HEK293 (cell line): ENCODE data around the gene RNF151.

Source experiments
- BCL11A ChIP-seq: fragments of 450-650 bp; formaldehyde crosslinking; IDR thresholded peaks from 2 replicates; pipeline ENCODE4 v1.5.1; 2016; ENCODE audit warnings: low read depth, missing biosample characterization, missing genetic modification characterization
- GLIS2 ChIP-seq: fragments of 450-650 bp; formaldehyde crosslinking; IDR thresholded peaks from 2 replicates; pipeline ENCODE4 v1.5.1; 2016; ENCODE audit warnings: missing biosample characterization, missing genetic modification characterization
- KLF10 ChIP-seq: fragments of 450-650 bp; IDR thresholded peaks from 2 replicates; pipeline ENCODE4 v1.5.1; 2018; ENCODE audit warnings: missing biosample characterization, mild to moderate bottlenecking, missing genetic modification characterization
- MZF1 ChIP-seq: fragments of 450-650 bp; formaldehyde crosslinking; IDR thresholded peaks from 2 replicates; pipeline ENCODE4 v1.5.1; 2017; ENCODE audit warnings: missing biosample characterization, missing genetic modification characterization, borderline replicate concordance
- OSR2 ChIP-seq: fragments of 450-650 bp; formaldehyde crosslinking; IDR thresholded peaks from 2 replicates; pipeline ENCODE4 v1.5.1; 2016; ENCODE audit warnings: missing biosample characterization, missing genetic modification characterization
- SCRT2 ChIP-seq: fragments of 450-650 bp; formaldehyde crosslinking; IDR thresholded peaks from 2 replicates; pipeline ENCODE4 v1.5.1; 2016; ENCODE audit warnings: missing biosample characterization, missing genetic modification characterization
- SP3 ChIP-seq: fragments of 450-650 bp; formaldehyde crosslinking; IDR thresholded peaks from 2 replicates; pipeline ENCODE4 v1.5.1; 2016; ENCODE audit warnings: missing biosample characterization, missing genetic modification characterization
- ZEB2 ChIP-seq: fragments of 450-650 bp; formaldehyde crosslinking; IDR thresholded peaks from 2 replicates; pipeline ENCODE4 v1.5.1; 2016; ENCODE audit warnings: missing biosample characterization, missing genetic modification characterization
- ZNF211 ChIP-seq: fragments of 450-650 bp; formaldehyde crosslinking; IDR thresholded peaks from 2 replicates; pipeline ENCODE4 v1.5.1; 2016; ENCODE audit warnings: low read depth, missing biosample characterization, missing genetic modification characterization
- ZNF302 ChIP-seq: fragments of 450-650 bp; formaldehyde crosslinking; IDR thresholded peaks from 2 replicates; pipeline ENCODE4 v1.5.1; 2016; ENCODE audit warnings: missing biosample characterization, missing genetic modification characterization, low read depth
- ZNF341 ChIP-seq: fragments of 450-650 bp; formaldehyde crosslinking; IDR thresholded peaks from 2 replicates; pipeline ENCODE4; 2016; ENCODE audit warnings: low read depth, missing biosample characterization, missing genetic modification characterization
- ZNF354C ChIP-seq: fragments of 450-650 bp; formaldehyde crosslinking; IDR thresholded peaks from 2 replicates; pipeline ENCODE4 v1.5.1; 2016; ENCODE audit warnings: missing biosample characterization, missing genetic modification characterization, low read depth, borderline replicate concordance
- ZNF391 ChIP-seq: fragments of 450-650 bp; formaldehyde crosslinking; IDR thresholded peaks from 2 replicates; pipeline ENCODE4 v1.5.1; 2016; ENCODE audit warnings: low read depth, missing biosample characterization, missing genetic modification characterization, borderline replicate concordance
- ZNF404 ChIP-seq: fragments of 450-650 bp; formaldehyde crosslinking; IDR thresholded peaks from 2 replicates; pipeline ENCODE4 v1.5.1; 2017; ENCODE audit warnings: missing biosample characterization, missing genetic modification characterization
- ZNF610 ChIP-seq: fragments of 450-650 bp; formaldehyde crosslinking; IDR thresholded peaks from 2 replicates; pipeline ENCODE4 v1.5.1; 2016; ENCODE audit warnings: missing biosample characterization, missing genetic modification characterization, borderline replicate concordance
- ZNF621 ChIP-seq: fragments of 450-650 bp; formaldehyde crosslinking; IDR thresholded peaks from 2 replicates; pipeline ENCODE4 v1.5.1; 2017; ENCODE audit warnings: missing biosample characterization, missing genetic modification characterization
- ZNF658 ChIP-seq: fragments of 450-650 bp; formaldehyde crosslinking; IDR thresholded peaks from 2 replicates; pipeline ENCODE4; 2016; ENCODE audit warnings: missing biosample characterization, missing genetic modification characterization
- ZNF76 ChIP-seq: fragments of 450-650 bp; formaldehyde crosslinking; IDR thresholded peaks from 2 replicates; pipeline ENCODE4; 2016; ENCODE audit warnings: low read depth, missing biosample characterization, missing genetic modification characterization, borderline replicate concordance
- ZNF768 ChIP-seq: fragments of 450-650 bp; formaldehyde crosslinking; IDR thresholded peaks from 2 replicates; pipeline ENCODE4 v1.5.1; 2018; ENCODE audit warnings: missing biosample characterization, mild to moderate bottlenecking, missing genetic modification characterization
- ZNF792 ChIP-seq: fragments of 450-650 bp; formaldehyde crosslinking; IDR thresholded peaks from 2 replicates; pipeline ENCODE4 v1.5.1; 2016; ENCODE audit warnings: missing biosample characterization, missing genetic modification characterization
- ZSCAN4 ChIP-seq: fragments of 450-650 bp; formaldehyde crosslinking; IDR thresholded peaks from 2 replicates; pipeline ENCODE4 v1.5.1; 2017; ENCODE audit warnings: missing biosample characterization, missing genetic modification characterization
- TF ChIP-seq, protein P1 (sequence below): fragments of 450-650 bp; formaldehyde crosslinking; IDR thresholded peaks from 2 replicates; pipeline ENCODE4 v1.5.1; 2016; ENCODE audit warnings: missing biosample characterization, missing genetic modification characterization
- TF ChIP-seq, protein P2 (sequence below): IDR thresholded peaks from 2 replicates; pipeline ENCODE4 v1.6.1; 2011; ENCODE audit warnings: mild to moderate bottlenecking, low read depth, low read length, borderline replicate concordance
- TF ChIP-seq, protein P3 (sequence below): fragments of 450-650 bp; formaldehyde crosslinking; IDR thresholded peaks from 2 replicates; pipeline ENCODE4 v1.5.1; 2017; ENCODE audit warnings: missing biosample characterization, missing genetic modification characterization
- TF ChIP-seq, protein P4 (sequence below): fragments of 450-650 bp; formaldehyde crosslinking; IDR thresholded peaks from 2 replicates; pipeline ENCODE4 v1.5.1; 2016; ENCODE audit warnings: missing biosample characterization, missing genetic modification characterization
- TF ChIP-seq, protein P5 (sequence below): fragments of 450-650 bp; formaldehyde crosslinking; IDR thresholded peaks from 2 replicates; pipeline ENCODE4 v1.5.1; 2017; ENCODE audit warnings: missing biosample characterization, missing genetic modification characterization

RNF151 gene

GRCh38 chr16:1960665-1961630, 5.7 kb upstream of the RNF151 start (continued):
- TF ChIP-seq ZSCAN4 (tag by site-specific recombination), result no peak
- no peak for TF ChIP-seq ZNF211
- peak; percentile 91 for TF ChIP-seq ZNF76 (tag by site-specific recombination)
- no peak for TF ChIP-seq ZNF792 (tag by site-specific recombination)
- TF ChIP-seq SCRT2 (tag by site-specific recombination), result no peak; the same call in 1 of the 2 replicates
- no peak for TF ChIP-seq ZNF354C (tag by site-specific recombination)
- no peak for TF ChIP-seq SP3 (tag by site-specific recombination)
- TF ChIP-seq ZNF391, result peak; percentile 76; the same call in 1 of the 2 replicates
- TF ChIP-seq, protein P1, sequence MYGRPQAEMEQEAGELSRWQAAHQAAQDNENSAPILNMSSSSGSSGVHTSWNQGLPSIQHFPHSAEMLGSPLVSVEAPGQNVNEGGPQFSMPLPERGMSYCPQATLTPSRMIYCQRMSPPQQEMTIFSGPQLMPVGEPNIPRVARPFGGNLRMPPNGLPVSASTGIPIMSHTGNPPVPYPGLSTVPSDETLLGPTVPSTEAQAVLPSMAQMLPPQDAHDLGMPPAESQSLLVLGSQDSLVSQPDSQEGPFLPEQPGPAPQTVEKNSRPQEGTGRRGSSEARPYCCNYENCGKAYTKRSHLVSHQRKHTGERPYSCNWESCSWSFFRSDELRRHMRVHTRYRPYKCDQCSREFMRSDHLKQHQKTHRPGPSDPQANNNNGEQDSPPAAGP, result peak; percentile 17
- TF ChIP-seq, protein P2, sequence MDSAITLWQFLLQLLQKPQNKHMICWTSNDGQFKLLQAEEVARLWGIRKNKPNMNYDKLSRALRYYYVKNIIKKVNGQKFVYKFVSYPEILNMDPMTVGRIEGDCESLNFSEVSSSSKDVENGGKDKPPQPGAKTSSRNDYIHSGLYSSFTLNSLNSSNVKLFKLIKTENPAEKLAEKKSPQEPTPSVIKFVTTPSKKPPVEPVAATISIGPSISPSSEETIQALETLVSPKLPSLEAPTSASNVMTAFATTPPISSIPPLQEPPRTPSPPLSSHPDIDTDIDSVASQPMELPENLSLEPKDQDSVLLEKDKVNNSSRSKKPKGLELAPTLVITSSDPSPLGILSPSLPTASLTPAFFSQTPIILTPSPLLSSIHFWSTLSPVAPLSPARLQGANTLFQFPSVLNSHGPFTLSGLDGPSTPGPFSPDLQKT, result no peak
- TF ChIP-seq, protein P3, sequence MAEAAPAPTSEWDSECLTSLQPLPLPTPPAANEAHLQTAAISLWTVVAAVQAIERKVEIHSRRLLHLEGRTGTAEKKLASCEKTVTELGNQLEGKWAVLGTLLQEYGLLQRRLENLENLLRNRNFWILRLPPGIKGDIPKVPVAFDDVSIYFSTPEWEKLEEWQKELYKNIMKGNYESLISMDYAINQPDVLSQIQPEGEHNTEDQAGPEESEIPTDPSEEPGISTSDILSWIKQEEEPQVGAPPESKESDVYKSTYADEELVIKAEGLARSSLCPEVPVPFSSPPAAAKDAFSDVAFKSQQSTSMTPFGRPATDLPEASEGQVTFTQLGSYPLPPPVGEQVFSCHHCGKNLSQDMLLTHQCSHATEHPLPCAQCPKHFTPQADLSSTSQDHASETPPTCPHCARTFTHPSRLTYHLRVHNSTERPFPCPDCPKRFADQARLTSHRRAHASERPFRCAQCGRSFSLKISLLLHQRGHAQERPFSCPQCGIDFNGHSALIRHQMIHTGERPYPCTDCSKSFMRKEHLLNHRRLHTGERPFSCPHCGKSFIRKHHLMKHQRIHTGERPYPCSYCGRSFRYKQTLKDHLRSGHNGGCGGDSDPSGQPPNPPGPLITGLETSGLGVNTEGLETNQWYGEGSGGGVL (tag by site-specific recombination), result no peak
- TF ChIP-seq GLIS2, result peak; percentile 45
- TF ChIP-seq BCL11A (tag by site-specific recombination), result no peak; the same call in 1 of the 2 replicates
- TF ChIP-seq ZNF768, result 0 out of 2 replicates have a peak, but pooled peaks have one; percentile 19
- TF ChIP-seq, protein P4, sequence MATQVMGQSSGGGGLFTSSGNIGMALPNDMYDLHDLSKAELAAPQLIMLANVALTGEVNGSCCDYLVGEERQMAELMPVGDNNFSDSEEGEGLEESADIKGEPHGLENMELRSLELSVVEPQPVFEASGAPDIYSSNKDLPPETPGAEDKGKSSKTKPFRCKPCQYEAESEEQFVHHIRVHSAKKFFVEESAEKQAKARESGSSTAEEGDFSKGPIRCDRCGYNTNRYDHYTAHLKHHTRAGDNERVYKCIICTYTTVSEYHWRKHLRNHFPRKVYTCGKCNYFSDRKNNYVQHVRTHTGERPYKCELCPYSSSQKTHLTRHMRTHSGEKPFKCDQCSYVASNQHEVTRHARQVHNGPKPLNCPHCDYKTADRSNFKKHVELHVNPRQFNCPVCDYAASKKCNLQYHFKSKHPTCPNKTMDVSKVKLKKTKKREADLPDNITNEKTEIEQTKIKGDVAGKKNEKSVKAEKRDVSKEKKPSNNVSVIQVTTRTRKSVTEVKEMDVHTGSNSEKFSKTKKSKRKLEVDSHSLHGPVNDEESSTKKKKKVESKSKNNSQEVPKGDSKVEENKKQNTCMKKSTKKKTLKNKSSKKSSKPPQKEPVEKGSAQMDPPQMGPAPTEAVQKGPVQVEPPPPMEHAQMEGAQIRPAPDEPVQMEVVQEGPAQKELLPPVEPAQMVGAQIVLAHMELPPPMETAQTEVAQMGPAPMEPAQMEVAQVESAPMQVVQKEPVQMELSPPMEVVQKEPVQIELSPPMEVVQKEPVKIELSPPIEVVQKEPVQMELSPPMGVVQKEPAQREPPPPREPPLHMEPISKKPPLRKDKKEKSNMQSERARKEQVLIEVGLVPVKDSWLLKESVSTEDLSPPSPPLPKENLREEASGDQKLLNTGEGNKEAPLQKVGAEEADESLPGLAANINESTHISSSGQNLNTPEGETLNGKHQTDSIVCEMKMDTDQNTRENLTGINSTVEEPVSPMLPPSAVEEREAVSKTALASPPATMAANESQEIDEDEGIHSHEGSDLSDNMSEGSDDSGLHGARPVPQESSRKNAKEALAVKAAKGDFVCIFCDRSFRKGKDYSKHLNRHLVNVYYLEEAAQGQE, result peak; percentile 74
- TF ChIP-seq KLF10 (tag by site-specific recombination), result peak; percentile 41
- peak; percentile 99 for TF ChIP-seq ZNF341 (tag by site-specific recombination)
- no peak for TF ChIP-seq ZNF302
- no peak for TF ChIP-seq OSR2 (tag by site-specific recombination)
- peak; percentile 82 for TF ChIP-seq ZEB2 (tag by site-specific recombination)
- TF ChIP-seq, protein P5, sequence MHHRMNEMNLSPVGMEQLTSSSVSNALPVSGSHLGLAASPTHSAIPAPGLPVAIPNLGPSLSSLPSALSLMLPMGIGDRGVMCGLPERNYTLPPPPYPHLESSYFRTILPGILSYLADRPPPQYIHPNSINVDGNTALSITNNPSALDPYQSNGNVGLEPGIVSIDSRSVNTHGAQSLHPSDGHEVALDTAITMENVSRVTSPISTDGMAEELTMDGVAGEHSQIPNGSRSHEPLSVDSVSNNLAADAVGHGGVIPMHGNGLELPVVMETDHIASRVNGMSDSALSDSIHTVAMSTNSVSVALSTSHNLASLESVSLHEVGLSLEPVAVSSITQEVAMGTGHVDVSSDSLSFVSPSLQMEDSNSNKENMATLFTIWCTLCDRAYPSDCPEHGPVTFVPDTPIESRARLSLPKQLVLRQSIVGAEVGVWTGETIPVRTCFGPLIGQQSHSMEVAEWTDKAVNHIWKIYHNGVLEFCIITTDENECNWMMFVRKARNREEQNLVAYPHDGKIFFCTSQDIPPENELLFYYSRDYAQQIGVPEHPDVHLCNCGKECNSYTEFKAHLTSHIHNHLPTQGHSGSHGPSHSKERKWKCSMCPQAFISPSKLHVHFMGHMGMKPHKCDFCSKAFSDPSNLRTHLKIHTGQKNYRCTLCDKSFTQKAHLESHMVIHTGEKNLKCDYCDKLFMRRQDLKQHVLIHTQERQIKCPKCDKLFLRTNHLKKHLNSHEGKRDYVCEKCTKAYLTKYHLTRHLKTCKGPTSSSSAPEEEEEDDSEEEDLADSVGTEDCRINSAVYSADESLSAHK, result no peak; the same call in 1 of the 2 replicates
- TF ChIP-seq ZNF658, result no peak
- peak; percentile 64; the same call in 1 of the 2 replicates for TF ChIP-seq MZF1 (tag by site-specific recombination)
- no peak for TF ChIP-seq ZNF621 (tag by site-specific recombination)
- 0 out of 2 replicates have a peak, but pooled peaks have one; percentile 58 for TF ChIP-seq ZNF610
- no peak for TF ChIP-seq ZNF404
